Measurements from ENCODE around the gene HS3ST5. TPM values are rescaled to one million over a fixed set of nuclear protein-coding genes. Genes with fewer than 3 reads are reported as not detected.

The HS3ST5 gene
- total RNA-seq, 6 experiments from 2014 or later: not detected

- Histone ChIP-seq H3K27ac (no peak overlapping the region), H3K4me1 (no peaks in the 10 kb centered on the region), H3K4me3 (no peak overlapping the region), H3K27me3 (no peaks in the 10 kb centered on the region), H3K36me3 (no peaks in the 10 kb centered on the region), H3K9me3 (no peaks in the 10 kb centered on the region)
- ATAC-seq: no peak
- no peak for DNase-seq
- WGBS (ENCODE audit: insufficient coverage, low coverage, low lambda C conversion rate, missing lambda C conversion rate): 47% methylated on average over 5 of the region's 5 CpGs
- TF ChIP-seq POLR2A (IDR thresholded peaks at IDR 0.05) (no peak), CTCF (IDR thresholded peaks at IDR 0.05) (no peak)
- intact Hi-C loops (cut with DNase I): no loop called here
Measured at GRCh38 chr6:114062199-114062598, 280.6 kb downstream of the HS3ST5 start.

GRCh38 chr6:114061741-114062140, 281.1 kb downstream of the HS3ST5 start:
- intact Hi-C loops (cut with DNase I): no loop called here
- no peak overlapping the region for H3K4me3 ChIP-seq
- H3K27ac ChIP-seq: no peak overlapping the region
- H3K36me3 ChIP-seq: no peaks in the 10 kb centered on the region
- ATAC-seq: peak in 1 of 4 donors; percentile 49
- no peaks in the 10 kb centered on the region for H3K4me1 ChIP-seq
- no peak for DNase-seq
- no peaks in the 10 kb centered on the region for H3K27me3 ChIP-seq
- 50% methylated on average over 1 of the region's 4 CpGs for WGBS (ENCODE audit: insufficient coverage, low coverage, low lambda C conversion rate, missing lambda C conversion rate)
- TF ChIP-seq POLR2A (IDR thresholded peaks at IDR 0.05) (no peak), CTCF (IDR thresholded peaks at IDR 0.05) (no peak)
- H3K9me3 ChIP-seq: no peaks in the 10 kb centered on the region

GRCh38 chr6:114061116-114061515, 281.7 kb downstream of the HS3ST5 start:
- ATAC-seq (no peak), DNase-seq (no peak)
- intact Hi-C loops (cut with DNase I): no loop called here
- Histone ChIP-seq H3K4me3 (no peak overlapping the region), H3K27ac (no peak overlapping the region), H3K27me3 (no peaks in the 10 kb centered on the region), H3K9me3 (no peaks in the 10 kb centered on the region), H3K36me3 (no peaks in the 10 kb centered on the region), H3K4me1 (no peaks in the 10 kb centered on the region)
- WGBS (ENCODE audit: insufficient coverage, low coverage, low lambda C conversion rate, missing lambda C conversion rate): no CpG with 5 or more reads among the region's 1 CpG
- TF ChIP-seq CTCF (IDR thresholded peaks at IDR 0.05) (no peak), POLR2A (IDR thresholded peaks at IDR 0.05) (no peak)

GRCh38 chr6:114058435-114058834, 284.4 kb downstream of the HS3ST5 start:
- intact Hi-C loops (cut with DNase I): no loop called here
- TF ChIP-seq CTCF (IDR thresholded peaks at IDR 0.05) (no peak), POLR2A (IDR thresholded peaks at IDR 0.05) (no peak)
- H3K27me3 ChIP-seq: no peaks in the 10 kb centered on the region
- ATAC-seq (no peak), DNase-seq (no peak)
- no peak overlapping the region for H3K4me3 ChIP-seq
- WGBS (ENCODE audit: insufficient coverage, low coverage, low lambda C conversion rate, missing lambda C conversion rate): 83% methylated on average over 4 of the region's 4 CpGs
- H3K36me3 ChIP-seq: no peaks in the 10 kb centered on the region
- H3K27ac ChIP-seq: no peak overlapping the region
- H3K9me3 ChIP-seq: no peaks in the 10 kb centered on the region
- H3K4me1 ChIP-seq: no peaks in the 10 kb centered on the region

GRCh38 chr6:114055763-114056162, 287.1 kb downstream of the HS3ST5 start:
- Histone ChIP-seq H3K9me3 (no peaks in the 10 kb centered on the region), H3K27ac (no peak overlapping the region), H3K4me3 (no peak overlapping the region), H3K36me3 (no peaks in the 10 kb centered on the region), H3K4me1 (no peaks in the 10 kb centered on the region), H3K27me3 (no peaks in the 10 kb centered on the region)
- WGBS (ENCODE audit: insufficient coverage, low coverage, low lambda C conversion rate, missing lambda C conversion rate): 36% methylated on average over 2 of the region's 2 CpGs
- intact Hi-C loops (cut with DNase I): no loop called here
- no peak for ATAC-seq
- TF ChIP-seq POLR2A (IDR thresholded peaks at IDR 0.05): no peak
- TF ChIP-seq CTCF (IDR thresholded peaks at IDR 0.05): no peak
- no peak for DNase-seq
